Stimulated activated CD8-positive, alpha-beta memory T cell treated with anti-CD3 and anti-CD28 coated beads, Interleukin-7, amount 100 ng/mL, for 4 hours (primary cell): ENCODE measurements around the gene SEMA6A.

Source experiments
- DNase-seq, 2 donors: peaks; one replicate each; pipeline ENCODE4 v3.0.0-alpha.2; 2020; ENCODE audit warnings: low read depth in 2 of 2

Gene SEMA6A

GRCh38 chr5:116492776-116493175 is 81.8 kb downstream of the SEMA6A start:
- no peak for DNase-seq

GRCh38 chr5:116492016-116492623 is 82.5 kb downstream of the SEMA6A start:
- DNase-seq: no peak

GRCh38 chr5:116488356-116489041 is 86.1 kb downstream of the SEMA6A start:
- DNase-seq: no peak

DNA sequence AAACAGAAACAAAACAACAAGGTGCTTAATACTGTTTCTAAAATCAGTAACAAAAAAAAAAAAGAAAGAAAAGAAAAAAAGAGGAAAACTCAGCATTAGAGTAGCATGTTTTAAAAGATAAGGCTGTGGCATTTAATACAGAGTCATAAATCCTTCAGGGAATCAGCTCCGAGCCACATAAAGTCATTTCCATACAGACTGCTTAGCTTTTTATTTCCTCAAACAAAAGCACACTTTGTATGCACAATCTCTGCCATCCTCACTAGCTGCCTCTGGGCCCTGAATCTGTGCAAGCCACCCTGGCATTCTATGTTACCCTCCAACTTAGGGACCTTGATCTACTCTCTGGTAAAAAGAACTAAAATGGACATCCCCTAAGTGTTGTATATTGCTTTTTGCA is 87.6 kb downstream of the SEMA6A start:
- DNase-seq: no peak

DNA sequence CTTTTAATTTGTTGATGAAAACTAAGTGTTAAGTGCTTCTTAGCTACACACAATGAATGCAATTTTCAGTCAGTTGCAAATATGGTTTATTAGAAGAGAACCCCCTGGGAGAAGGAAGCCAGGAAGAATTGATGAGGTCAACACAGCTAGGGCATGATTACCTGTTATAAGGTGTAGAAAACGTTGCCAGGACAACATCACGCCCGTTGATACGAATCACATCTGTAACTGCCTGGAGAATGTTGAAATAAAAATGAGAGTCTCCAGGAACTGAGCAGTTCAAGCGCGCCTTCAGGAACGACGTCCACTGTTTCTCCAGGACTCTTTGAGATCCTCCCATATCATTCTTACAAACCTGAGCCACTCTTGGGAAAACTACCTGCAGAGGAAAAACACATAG is 88.0 kb downstream of the SEMA6A start:
- DNase-seq: no peak

GRCh38 chr5:116484645-116485044 is 90.0 kb downstream of the SEMA6A start:
- no peak for DNase-seq

- no peak for DNase-seq
Observed at GRCh38 chr5:116482394-116482793, 92.2 kb downstream of the SEMA6A start.

DNA sequence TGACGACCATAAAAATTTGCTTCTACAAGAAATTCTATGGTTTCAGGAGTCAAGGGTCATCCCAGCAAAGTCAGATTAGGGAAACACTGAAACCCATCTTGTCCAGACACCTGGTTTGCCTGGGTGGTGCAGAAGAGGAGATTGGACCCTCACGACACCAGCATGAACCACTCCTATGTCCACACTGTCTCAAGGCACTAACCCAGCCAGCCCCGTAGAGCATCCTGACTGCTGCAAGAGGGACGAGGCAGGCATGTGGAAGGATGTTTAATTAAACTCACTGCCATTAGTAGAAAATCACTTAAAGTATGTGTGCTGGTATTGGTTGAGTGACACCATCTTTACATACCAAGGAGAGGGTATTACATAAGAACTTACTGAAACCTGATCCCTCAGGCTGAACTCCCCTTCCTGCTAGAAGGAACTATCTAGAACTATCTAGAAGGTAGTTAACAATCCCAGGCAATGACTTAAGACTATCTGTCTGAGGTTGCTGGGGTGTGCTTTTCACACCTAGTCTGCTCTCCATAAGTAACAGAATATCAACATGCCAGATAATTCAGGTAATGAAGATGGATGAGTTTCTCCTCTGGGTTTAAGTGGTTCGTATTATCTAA is 93.6 kb downstream of the SEMA6A start:
- DNase-seq: no peak

GRCh38 chr5:116479776-116480675 is 94.6 kb downstream of the SEMA6A start:
- no peak for DNase-seq

DNA sequence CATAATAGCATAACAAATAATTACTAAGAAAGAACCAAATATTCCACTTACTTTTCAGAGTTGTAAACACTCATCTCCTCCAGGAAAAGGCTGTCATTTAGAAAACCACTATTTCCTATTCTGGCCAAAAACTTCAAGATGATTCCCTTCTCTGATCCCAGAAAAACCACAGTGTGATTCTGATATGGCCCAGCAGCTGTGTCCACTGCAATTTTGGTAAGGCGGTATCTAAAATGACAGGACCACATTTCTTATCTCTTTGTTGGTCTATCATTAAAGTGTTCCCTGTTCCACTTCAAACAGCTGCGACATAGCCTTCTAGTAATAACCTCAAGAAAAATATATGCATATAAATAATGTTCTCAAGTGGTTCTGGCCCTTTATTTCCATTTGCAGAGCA is 96.1 kb downstream of the SEMA6A start:
- no peak for DNase-seq

DNA sequence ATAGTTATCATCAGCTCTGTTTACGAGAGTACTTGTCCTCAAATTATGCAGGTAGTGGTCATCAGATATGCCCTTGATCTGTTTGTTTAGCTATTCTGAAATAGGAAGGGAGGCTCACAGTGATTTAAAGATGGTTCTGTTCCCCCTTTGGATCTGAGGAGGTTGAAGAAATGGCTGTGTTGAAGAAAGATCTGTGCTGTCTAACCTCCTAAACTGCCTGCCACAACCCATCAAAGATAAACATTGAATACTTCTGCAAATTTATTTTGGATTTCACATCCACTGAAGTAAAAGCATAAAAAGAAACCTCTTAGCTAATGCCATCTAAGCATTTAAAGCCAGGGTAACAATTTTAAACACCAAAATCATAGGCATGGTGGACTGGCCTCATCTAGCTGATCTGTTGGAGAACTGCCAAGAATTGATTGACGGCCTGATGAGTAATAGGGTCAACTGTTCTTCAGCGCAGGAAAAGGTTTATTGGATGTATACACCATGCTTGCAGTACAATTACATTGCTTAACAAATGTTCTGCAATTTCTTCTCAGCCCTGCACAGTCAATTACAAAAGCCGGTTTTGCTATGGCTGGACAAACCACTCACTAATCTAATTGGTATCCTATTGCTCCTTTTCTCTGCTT is 97.6 kb downstream of the SEMA6A start:
- no peak for DNase-seq

DNA sequence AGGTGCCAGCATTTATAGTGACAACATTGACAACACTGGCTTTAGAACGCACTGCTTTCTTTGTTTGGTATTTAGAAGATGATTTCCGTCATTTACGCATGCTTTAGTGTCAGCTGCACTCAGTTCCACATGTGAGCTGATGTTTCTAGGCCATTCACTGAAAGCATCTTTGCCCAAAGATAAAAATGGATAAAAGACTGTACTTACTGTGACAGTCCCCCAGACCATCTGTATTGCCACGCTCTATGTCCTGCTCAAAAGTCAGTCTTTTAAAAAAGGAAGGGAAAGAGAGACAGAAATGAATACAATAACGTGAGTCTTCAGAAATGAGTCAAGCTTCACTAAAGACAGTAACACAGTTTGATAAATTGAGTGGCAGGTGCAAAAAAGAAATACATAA is 99.3 kb downstream of the SEMA6A start:
- DNase-seq: no peak

DNA sequence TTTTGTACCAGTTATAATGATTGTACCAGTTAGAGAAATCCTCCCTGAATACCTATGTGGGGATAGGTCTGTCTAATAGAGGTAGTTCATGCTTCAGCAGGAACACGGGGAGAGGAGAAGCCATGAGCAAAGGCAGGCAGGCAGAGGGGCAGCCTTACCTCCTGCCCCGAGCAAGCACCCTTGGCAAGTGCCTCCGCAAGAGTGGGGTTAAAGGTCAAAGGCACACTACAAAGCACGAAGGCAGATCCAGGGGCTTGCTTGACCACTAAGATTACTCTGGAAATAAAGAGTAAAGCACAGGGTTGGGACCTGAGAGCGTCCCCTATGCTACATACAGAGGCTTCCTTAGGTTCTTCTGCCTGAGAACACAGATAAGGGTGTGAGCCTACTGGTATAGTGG is 100.9 kb downstream of the SEMA6A start:
- no peak for DNase-seq

DNA sequence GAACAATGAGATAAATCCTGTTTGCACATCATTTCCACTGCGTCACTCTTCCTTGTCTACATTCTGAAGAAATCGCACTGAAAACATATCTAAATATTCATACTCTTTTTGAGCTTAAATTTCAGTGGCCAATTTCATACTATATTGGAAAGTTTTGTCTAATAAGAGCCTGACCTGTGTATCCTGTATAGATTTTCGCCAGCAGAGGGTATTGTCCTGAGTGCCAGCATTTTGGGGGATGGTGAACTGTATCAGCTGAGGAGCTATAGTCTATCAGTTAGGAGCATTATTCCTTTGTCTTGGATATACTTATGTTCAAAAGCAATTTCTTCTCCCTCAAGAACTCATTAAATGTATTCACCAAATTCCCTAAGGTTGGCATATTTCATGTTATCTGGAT is 102.3 kb downstream of the SEMA6A start:
- no peak for DNase-seq

DNA sequence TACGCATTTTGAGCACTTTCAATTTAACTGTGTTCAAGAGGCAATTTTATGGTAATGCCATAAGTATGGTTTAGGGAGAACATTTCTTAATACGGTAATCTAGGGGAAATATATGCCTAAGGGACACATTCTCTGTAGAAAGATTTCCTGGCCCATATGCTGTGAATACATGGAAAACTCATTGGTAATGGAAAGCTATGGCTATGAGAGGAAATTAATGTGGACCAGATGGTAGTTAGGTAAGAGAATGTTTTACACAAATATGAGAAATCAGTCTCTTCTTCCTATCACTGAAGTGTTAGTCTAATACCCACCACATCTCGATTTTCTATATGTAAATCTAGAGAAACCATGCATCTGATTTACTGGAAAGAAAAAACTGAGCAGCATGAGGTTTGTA is 105.0 kb downstream of the SEMA6A start:
- DNase-seq: no peak

- DNase-seq: no peak
Observed at GRCh38 chr5:116468583-116468982, 106.0 kb downstream of the SEMA6A start.

GRCh38 chr5:116467465-116467843 is 107.2 kb downstream of the SEMA6A start:
- DNase-seq: no peak

GRCh38 chr5:116466727-116467464 is 107.7 kb downstream of the SEMA6A start:
- no peak for DNase-seq

DNA sequence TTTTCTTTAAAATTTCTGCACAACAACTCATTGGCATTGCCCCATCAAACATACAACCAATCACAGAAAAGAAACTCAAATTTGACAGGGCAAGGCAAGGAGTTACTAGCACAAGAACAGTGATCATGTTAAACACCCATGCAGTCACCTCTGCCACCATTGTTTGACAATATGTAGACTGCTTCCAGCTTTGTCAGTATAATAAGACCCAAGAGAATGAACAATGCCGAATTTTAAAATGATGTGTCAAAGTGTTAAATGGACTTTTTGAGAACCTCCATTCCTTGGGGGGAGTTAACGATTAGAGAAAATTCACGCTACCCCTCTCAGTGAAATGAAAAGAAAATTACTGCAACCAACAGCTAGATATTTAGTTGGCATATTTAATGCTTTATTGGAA is 109.2 kb downstream of the SEMA6A start:
- no peak for DNase-seq

DNA sequence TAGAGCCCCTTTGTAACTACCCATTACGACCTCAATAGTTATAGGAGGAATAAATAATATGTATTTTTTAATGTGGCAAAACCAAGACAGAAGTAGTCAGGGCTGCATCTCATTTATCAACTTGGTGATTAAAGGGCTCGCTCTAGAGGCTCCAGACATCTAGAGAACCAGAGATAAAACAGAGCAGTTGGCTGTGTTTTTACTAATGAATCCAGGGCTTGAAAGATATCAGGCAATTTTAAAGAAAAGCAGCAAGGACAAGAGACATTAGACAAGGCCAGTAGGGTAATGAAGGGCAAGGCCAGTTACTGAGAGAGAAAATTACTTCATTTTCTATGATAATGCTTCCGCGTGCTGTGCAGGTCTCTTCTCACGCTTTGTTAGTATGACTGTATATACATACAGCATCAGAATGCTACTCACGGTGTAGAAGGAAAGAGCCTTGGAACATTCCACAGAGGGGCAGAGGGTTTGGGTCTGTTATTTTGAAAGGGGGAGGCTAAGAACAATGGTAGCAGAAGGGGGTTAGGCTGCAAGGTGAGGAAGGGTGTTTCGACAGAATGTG is 110.4 kb downstream of the SEMA6A start:
- no peak for DNase-seq

DNA sequence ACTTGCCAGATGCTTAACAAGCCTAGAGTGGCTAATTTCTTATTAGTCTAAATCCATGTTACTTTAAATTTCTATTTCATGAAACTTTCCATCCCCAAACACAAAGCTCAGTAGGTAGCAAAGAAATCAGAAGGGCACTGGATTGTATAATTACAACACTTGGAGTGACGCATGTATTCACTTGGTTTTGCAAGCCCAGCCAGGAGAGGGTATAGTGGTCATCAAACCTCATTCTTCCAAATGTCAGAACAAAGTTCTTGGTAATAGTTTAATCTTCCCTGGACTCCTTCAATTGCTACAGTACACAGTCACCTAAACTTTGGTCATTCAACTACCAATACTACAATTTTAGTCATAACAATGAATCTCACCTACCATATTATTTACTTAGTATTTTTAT is 112.1 kb downstream of the SEMA6A start:
- no peak for DNase-seq
